ENCODE measurements around the gene ZMYND8.
"Not testable (repeated sequence)": the region's sequence is repeated elsewhere in the genome, so short reads cannot be mapped to it uniquely, and the experiment has no call there.

Gene ZMYND8

GRCh38 chr20:47370850-47371782, 14.6 kb upstream of the ZMYND8 start:
- DNase-seq, result no peak

GRCh38 chr20:47370214-47370613, 13.7 kb upstream of the ZMYND8 start:
- no peak for DNase-seq

- DNase-seq, result no peak
These were observed 11.8 kb upstream of the ZMYND8 start for GRCh38 chr20:47368301-47368700.

- not testable (repeated sequence) for DNase-seq
These were observed 9.8 kb upstream of the ZMYND8 start for GRCh38 chr20:47366301-47366700.

GRCh38 chr20:47365023-47365764, 8.7 kb upstream of the ZMYND8 start:
- DNase-seq, result no peak

- DNase-seq, result no peak
These were observed 6.1 kb upstream of the ZMYND8 start for GRCh38 chr20:47362361-47363219.

- no peak for DNase-seq
These were observed 4.8 kb upstream of the ZMYND8 start for GRCh38 chr20:47361057-47361915.

- peak; percentile 92 for DNase-seq
These were observed 4.0 kb upstream of the ZMYND8 start for GRCh38 chr20:47360297-47361056.

GRCh38 chr20:47359530-47360296, 3.2 kb upstream of the ZMYND8 start:
- no peak for DNase-seq

GRCh38 chr20:47358672-47359529, 2.4 kb upstream of the ZMYND8 start:
- peak; percentile 28 for DNase-seq

GRCh38 chr20:47358039-47358671, 1.7 kb upstream of the ZMYND8 start:
- DNase-seq, result no peak

GRCh38 chr20:47357296-47358038, 968 bp upstream of the ZMYND8 start:
- peak; percentile 70 for DNase-seq

- peak; percentile 59 for DNase-seq
These were observed 326 bp downstream of the ZMYND8 start for GRCh38 chr20:47356220-47356525.

- peak; percentile 59 for DNase-seq
These were observed 845 bp downstream of the ZMYND8 start for GRCh38 chr20:47355489-47356219.

GRCh38 chr20:47354714-47355488, 1.6 kb downstream of the ZMYND8 start:
- DNase-seq, result peak; percentile 27

- DNase-seq, result no peak
These were observed 2.1 kb downstream of the ZMYND8 start for GRCh38 chr20:47354464-47354713.

Data from NCI-H146 (cell line).